ENCODE results near the gene WT1.
"Not testable (repeated sequence)": the region's sequence is repeated elsewhere in the genome, so short reads cannot be mapped to it uniquely, and the experiment has no call there.

Gene WT1

DNA sequence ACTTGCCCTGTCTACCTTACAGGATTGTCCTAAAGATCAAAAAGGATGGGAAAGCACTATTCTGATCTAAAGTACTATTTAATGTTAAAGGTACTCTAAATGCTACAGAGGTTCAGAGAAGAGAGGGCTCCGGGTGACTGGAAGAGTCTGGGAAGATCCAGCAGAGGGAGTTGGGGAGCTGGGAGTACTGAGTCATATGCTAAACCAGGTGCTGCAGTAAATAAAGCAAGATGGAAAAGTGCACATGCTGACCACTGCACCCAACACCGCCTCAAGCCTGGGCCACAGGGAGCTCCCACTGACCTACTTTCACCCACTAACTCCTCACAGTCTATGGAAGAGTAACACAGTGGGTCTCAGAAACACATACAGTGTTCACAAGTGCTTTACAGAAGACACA, 49.3 kb downstream of the WT1 start:
- no peak for DNase-seq

DNA sequence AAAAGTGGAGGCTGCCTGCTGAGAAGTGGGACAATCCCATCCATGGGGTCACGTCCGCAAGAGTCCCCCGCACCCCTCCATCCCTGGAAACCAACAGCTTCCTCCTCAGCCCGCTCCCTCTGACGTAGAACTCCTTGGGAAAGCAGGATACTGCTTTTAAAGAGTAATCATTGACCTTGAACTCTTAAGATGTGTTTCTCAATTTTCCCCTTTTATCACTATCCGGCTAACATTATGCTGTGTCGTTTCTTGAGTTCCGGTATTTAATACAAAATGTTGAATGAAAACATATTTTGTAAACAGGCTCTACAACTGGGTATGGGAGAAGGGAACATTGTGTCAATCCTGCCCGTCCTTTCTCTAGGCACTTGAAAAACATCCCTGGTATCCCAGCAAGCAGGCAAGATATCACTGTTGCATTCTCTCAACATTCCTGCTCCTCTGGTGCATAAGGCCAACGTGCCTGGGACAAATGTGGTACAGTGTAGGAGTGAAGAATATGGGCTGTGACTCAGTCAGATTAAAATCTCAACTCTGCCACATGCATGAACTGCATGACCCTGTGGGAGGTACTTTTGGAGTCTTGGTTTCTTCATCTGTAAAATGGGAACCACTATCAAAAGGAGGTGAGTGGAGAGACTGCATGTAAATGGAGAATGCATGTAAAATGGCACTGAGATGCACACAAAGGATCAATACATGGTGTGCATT, 52.8 kb downstream of the WT1 start:
- DNase-seq = no peak

DNA sequence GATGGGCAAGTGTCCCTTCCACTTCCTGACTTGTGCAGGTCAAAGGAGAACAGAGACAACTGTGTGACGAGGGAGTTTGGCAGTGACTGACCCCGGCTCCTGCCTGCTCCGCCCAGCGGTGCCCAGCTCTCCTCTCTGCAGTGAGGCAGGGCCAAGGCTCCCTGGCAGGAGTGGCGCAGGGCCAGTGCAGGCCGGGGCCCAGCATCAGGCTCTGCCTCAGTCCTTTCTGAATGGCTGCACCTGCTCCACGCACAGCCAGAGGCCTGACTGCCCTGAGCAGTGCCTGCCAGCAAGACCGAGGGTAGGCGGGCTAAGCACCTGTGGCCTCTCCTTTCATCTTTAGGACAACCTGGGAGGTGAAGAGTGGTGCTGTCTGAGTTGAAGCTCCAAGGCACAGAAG, 54.2 kb downstream of the WT1 start:
- DNase-seq = no peak

DNA sequence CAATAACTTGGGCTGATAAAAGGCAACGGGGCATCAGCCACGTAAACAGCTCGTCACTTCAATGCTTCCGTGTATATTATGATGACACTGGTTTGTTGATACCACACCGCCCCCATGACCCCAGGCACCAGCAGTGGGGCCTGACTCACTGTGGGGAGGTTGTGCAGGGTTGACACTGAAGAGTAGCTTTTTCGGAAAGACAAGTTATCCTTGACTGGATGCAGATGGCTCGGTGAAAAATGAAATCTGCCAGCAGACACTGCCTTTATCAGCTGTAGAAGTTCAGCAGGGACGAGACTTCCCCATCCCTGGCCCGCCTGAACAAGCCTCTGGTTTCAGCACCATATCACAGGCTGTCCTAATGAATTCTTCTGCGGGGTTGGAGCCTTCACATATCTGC, 55.6 kb downstream of the WT1 start:
- DNase-seq = no peak

DNA sequence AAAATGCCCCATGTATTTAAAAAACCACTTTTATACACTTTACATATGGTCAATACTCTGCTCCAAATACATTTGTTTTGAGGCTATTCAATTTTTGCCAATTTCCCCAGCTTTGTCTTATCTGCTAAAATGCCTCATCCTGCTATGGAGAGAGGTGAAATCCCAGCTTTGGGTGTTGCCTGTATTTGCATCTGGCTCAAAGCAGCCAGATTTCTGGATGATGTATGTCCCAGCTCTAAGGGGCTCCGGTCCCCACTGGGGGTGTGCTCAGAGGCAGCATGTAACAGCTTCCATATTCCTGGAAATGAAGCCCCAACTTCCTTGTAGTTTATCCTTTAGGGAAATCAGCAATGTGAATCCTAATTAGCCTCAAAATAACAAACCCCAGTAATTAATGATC, 59.5 kb downstream of the WT1 start:
- DNase-seq = no peak

DNA sequence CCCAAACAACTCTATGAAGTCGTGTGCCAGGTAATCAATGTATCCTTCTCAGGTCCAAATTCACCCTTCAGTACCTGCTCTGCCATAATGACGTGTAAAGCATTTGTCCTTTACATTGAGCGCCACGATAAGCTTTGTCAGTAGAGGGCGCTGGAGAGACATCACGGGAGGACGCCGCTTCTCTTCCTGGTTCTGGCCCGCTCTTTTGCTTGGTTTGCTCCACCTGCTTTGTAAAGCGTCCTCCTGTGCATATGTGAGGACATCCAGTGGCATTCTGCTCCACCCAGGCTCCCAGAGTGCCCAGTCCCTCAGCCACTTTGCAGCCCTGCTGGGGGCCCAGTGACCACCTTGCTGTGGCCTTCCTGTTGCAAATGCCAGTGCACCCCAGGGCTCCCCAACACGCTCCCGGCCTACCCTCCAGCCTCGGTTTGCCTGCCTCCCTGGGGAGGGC, 61.1 kb downstream of the WT1 start:
- peak; percentile 14 for DNase-seq

DNA sequence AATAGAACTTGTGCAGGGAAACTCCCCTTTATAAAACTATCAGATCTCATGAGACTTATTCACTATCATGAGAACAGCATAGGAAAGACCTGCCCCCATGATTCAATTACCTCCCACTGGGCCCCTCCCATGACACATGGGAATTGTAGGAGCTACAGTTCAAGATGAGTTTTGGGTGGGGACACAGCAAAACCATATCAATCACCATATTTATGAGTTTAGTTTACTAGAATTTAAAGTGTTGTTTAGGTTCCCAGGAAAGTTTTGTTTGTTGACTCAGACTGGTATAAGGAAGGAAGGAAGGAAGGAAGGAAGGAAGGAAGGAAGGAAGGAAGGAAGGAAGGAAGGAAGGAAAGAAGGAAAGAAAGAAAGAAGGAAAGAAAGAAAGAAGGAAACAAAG, 65.4 kb downstream of the WT1 start:
- DNase-seq = not testable (repeated sequence)

DNA sequence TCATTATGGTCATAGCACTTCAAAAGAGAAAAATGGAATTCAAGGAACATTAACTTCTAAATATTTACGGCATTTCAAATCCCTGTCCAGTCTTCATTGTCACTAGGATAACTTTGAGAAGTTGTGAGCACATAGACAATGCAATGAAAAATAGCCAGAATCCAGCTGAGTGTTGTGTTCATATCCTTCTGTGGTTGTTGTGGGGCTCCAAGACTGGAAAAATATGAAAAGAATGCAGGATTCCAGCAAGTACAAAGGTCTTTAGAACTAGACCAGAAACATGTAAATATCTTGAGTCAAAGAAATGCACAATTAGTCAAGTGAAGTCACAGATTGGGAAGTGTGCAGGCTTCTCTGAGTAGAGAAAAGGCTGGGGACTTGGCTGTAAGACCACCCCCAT, 68.7 kb downstream of the WT1 start:
- DNase-seq = no peak

DNA sequence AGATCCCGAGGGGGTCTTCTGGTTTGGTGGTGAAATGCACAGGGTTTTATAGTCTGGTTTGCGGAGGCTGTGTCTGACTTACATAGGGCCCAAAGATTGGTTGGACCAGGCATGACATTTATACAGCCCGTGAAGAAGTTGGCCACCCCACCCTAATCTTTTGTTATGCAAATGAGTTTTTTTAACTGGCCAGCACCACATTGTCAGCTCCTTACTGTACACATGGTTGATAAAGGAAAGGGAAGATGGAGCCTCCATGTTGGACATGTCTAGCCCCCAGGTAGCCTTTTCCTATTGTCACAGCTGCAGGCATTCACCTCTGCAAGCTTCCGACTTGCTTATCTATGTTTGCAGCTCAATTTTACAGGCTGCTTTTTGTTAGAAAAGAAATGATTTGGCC, 70.1 kb downstream of the WT1 start:
- DNase-seq = no peak

DNA sequence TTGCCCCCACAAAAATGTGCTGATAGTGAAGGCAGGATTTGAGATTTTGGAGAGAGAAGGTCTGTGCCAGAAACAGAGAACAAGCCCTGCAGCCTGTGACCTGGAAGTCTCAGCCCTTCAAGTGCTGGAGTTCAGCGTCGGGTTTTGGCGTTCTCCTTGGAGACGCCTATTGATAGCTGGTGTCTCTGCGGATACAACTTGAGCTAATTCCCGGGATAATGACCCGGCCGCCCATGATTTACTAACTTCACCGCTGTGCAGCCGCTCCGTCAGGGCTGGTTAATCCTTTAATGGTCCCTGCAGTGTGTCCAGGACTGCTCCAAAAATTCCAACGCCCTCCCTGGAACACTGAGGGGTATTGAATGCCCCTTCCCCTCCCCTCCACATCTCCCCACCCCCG, 76.6 kb downstream of the WT1 start:
- DNase-seq = no peak

DNA sequence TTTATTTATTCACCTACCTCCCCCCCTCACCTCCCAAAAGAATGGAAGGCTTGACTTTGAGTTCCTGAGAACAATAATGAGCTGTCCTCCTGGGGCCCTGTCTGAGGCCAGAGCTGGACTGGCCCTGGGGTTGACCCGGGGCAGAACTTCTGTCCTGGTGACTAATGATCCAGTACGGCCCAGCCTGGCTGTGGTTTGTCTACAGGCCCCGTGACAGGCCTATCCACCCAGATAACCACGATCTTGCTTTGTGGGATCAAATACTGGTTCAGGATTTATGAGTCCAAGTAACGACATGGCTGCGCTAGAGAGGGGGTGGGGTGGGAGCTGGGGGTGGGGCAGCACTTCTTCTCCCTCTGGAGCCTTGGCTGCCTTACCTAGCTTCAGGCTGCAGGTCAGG, 81.5 kb downstream of the WT1 start:
- no peak for DNase-seq

DNA sequence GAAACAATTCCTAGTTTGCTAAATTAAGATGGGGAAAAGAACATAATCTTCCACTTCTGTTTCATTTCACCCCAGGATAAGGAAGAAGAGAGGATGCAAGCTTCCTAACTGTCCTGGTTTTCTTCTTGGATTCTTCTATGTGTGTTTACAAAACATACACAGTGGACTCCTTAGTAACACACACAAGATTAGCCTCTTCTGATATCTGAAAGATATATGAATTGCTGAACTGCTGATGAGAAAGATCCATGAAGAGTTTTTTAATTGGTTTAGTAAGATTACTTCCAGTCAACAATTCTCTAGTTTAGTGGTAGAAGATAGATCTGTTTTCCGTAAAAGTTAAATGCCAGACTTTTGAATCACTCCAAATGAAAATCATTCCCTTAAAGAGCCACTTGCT, 86.8 kb downstream of the WT1 start:
- DNase-seq = no peak

DNA sequence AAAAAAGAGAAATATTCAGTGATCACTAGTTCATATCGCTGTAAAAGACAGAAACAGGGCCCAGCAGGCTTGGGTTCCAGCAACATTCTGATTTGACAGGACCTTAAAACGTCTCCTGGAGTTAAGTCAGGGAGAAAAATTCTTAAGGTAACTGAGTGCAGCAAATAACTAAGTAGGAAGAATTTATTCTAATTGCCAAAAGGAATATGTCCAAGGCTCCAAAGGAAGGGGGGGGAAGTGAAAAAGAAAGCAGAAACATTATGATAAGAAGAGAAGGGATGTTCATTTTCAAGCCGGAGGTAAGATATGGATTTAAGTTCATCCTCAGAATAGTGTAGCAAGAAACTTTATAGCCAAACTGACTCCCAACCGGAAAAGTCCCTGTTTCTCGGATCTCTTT, 90.4 kb downstream of the WT1 start:
- no peak for DNase-seq

DNA sequence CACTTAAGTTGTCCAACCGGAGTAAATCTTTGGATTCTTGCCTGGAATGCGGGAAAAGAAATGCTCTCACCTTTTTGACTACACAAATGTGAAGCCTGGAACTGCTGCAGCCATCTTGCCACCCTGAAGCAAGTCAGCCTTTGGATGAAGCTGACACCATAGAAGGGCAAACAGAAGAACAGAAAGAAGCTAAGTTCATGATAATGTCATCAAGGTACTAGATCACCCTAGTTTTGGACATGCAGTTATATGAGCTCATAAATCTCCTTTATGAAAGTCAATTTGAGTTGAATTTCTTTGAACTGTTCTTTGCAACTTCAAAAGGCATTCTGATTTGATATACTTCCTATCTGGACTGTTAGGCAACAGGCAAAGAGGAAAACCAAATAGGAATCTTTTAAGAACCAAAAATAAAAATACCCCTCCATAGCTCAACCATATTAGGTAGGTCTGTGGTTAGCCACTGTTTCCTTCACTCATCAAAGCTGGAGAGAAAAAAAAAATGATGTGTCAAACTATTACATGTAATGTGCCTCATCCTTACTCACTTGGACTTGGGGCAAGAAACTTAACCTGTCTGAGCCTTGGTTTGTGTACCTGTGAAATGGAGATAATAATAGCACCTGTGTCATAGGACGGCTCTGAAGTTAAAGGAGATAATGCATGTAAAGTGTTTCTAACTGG, 91.9 kb downstream of the WT1 start:
- no peak for DNase-seq

DNA sequence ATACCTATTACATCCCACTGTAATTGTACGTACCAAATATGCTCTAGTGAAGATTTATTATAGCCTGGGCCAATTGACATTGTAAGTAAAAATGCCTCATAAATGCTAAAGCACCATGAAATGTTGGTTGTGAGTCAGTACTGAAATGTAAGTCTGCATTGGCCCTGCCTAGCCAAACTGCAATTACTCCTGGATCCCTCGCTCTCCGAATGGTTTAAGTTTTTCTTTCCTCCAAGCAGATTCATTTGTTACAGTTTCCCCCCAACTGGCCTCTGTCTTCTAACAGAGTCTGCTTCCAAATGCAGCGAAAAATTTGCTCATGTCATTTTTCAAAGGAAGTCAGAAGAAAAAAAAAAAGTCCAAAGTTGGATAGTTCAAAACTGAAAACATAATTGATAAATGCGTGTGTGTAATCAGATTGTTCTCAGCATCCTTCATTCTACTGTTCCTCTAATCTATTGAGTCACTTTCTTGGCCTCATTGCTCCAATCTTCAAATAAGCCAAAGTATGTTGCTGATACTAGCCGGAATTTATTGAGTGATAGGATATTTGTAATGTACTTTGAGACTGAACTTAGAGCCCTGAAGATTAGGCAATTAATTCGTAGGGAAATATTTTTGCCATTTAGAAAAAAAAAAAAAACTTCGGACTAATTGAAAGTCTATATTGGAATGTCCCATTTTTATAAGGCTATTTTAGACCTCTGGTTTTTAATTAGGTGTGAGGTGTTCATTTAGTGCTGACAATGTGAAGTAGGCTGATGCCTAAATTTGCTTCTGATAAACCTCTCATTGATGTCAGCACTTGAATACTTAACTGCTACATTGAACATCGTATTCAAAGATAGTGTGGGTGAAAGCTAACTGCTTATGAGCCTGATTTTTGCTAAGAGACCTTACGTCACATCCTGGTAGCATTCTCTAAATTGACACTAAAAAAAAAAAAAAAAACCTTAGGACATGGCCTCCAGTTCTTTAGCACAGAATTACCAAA, 93.4 kb downstream of the WT1 start:
- no peak for DNase-seq

DNA sequence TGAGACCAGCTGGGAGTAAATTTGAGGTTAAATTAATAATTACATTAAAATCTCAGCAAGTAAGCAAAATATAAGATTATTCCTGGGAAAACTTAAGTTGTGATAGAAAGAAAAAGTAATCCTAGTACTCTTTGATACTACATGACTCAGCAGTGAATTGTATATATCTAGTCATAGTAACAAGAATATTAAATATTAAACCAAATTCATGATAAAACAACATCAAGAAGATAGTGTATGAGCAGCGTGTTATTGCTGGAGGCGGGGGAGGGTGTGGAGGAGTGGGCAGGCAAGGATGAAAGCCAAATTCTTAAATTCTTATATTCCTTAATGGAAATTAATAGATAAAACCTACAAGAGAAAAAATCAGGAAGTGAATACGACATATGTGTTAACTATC, 95.2 kb downstream of the WT1 start:
- no peak for DNase-seq

All from stimulated activated CD4-positive, alpha-beta T cell treated with anti-CD3 and anti-CD28 coated beads, Interleukin-4, amount 100 ng/mL, for 24 hours (primary cell).